ENCODE data around the gene PCDHGC5. TPM values are rescaled to one million over a fixed set of nuclear protein-coding genes. Genes with fewer than 3 reads are reported as not detected.

Gene PCDHGC5
- total RNA-seq: 0.27 TPM

DNA sequence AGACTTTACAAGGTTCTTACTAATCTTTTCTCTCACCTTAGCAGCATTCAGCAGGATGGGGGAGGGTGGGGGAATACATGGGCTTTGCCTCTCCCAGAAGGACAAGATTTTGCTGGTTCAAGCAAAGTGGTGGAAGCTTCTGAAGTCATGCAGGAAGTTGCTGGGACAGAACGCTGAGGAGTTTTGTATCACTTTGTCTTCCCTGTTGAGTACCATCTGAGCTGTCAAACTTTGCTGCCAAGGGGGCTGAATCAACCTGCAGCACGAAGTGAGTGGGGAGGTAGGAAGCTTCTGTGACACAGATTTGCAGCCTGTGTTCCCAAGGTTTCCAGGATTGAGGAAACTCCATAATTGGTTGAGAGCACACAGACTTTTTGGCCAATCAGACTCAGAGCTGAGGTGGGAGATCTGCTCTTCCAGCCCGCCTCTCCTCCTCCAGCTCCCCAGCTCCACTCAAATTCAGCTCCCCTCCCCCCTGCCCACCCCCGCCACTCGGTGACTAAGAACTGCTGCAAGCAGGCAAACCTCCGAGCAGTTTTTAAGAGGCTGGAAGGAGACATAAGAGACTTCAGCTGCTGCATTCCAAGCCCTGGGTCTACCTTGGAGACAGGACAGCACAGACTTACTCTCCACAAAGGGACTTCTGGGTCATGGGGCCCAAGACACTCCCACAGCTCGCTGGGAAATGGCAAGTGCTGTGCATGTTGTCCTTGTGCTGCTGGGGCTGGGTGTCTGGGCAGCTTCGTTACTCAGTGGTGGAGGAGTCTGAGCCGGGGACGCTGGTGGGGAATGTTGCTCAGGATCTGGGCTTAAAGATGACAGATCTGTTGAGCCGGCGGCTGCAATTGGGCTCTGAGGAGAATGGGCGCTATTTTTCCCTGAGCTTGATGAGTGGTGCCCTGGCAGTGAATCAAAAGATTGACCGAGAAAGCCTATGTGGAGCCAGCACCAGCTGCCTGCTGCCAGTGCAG is at the start of gene PCDHGC5:
TSS of gene PCDHGC5 (plus strand) at position 491 of the 971 bp plus-strand sequence. CDS start at position 651, 160 bp downstream.
- no peak for DNase-seq (ENCODE audit: low read depth in 2 of 3, low spot score in 2 of 3)

GRCh38 chr5:141439411-141440141 is 49.3 kb upstream of the PCDHGC5 start:
- DNase-seq (ENCODE audit: low read depth in 2 of 3, low spot score in 2 of 3): no peak

DNA sequence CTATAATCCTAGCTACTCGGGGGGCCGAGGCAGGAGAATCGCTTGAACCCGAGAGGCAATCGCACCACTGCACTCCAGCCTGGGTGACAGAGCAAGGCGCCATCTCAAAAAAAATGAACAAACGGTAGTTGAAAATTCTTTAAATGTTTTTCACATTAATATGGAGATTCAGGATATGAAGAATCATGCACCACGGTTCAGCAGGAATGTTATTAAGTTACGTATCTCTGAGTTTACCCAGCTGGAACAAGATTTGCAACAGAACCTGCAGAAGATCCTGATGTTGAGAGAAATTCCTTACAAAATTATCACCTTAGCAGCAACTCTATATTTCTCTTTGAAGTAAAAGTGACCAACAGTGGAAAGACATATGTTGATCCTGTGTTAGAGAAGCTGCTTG is 48.5 kb upstream of the PCDHGC5 start:
- DNase-seq (ENCODE audit: low read depth in 2 of 3, low spot score in 2 of 3): no peak

DNA sequence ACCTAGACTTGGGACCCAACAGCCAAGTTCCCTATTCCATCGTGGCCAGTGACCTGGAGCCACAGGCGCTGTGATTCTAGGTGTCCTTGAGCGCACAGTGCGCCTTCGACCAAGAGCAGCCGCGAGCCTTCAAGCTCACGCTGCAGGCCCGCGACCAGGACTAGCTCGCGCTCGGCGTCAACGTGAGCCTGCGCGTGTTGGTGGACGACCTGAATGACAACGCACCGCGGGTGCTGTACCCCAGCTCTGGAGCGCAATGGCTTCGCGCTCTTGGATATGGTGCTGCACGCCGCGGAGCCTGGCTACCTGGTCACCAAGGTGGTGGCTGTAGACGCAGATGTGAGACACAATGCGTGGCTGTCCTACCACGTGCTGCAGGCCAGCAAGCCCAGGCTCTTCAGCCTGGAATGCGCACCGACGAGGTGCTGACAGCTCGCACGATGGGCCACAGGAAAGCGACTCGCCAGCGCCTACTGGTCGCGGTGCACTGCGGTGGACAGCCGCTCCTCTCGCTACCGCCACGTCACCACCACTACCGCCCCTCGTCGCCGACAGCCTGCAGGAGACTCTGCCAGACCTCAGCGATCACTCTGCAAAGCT is 47.2 kb upstream of the PCDHGC5 start:
- no peak for DNase-seq (ENCODE audit: low read depth in 2 of 3, low spot score in 2 of 3)

GRCh38 chr5:141465351-141465750 is 23.5 kb upstream of the PCDHGC5 start:
- DNase-seq (ENCODE audit: low read depth in 2 of 3, low spot score in 2 of 3): no peak

DNA sequence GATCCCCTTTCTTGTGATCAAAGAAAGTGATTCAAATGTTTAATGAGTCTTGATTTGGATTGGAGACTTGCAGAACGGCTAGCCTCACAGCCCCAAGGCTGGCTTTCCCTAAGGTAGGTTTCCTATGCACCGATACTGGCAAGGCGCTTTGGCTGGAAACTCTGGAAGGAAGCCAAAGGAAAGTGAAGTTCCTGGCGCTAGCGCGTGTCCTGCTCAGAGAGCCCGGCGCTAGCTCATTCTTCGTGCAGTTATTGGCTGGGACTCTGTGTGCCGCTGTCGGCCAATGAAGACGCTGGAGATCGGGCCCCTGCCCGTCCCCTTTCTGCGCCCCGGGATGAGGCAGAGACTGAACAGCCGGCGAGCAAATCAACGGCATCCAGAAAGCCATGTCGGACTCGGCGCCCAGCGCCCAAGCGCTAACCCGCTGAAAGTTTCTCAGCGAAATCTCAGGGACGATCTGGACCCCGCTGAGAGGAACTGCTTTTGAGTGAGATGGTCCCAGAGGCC is 13.2 kb upstream of the PCDHGC5 start, which contains the start of gene PCDHGC3:
TSS of gene PCDHGC3 (plus strand) at position 342 of the 507 bp plus-strand sequence. CDS start at position 493, 151 bp downstream.
- peak in 2 of 3 donors; percentile 49 to 69 for DNase-seq (ENCODE audit: low read depth in 2 of 3, low spot score in 2 of 3)

DNA sequence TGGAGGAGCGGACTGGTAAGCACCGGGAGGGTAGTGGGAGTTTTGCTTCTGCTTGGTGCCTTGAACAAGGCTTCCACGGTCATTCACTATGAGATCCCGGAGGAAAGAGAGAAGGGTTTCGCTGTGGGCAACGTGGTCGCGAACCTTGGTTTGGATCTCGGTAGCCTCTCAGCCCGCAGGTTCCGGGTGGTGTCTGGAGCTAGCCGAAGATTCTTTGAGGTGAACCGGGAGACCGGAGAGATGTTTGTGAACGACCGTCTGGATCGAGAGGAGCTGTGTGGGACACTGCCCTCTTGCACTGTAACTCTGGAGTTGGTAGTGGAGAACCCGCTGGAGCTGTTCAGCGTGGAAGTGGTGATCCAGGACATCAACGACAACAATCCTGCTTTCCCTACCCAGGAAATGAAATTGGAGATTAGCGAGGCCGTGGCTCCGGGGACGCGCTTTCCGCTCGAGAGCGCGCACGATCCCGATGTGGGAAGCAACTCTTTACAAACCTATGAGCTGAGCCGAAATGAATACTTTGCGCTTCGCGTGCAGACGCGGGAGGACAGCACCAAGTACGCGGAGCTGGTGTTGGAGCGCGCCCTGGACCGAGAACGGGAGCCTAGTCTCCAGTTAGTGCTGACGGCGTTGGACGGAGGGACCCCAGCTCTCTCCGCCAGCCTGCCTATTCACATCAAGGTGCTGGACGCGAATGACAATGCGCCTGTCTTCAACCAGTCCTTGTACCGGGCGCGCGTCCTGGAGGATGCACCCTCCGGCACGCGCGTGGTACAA is 12.6 kb upstream of the PCDHGC5 start:
- peak in 1 of 3 donors; percentile 47 for DNase-seq (ENCODE audit: low read depth in 2 of 3, low spot score in 2 of 3)

DNA sequence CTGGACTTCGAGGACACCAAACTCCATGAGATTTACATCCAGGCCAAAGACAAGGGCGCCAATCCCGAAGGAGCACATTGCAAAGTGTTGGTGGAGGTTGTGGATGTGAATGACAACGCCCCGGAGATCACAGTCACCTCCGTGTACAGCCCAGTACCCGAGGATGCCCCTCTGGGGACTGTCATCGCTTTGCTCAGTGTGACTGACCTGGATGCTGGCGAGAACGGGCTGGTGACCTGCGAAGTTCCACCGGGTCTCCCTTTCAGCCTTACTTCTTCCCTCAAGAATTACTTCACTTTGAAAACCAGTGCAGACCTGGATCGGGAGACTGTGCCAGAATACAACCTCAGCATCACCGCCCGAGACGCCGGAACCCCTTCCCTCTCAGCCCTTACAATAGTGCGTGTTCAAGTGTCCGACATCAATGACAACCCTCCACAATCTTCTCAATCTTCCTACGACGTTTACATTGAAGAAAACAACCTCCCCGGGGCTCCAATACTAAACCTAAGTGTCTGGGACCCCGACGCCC is 11.8 kb upstream of the PCDHGC5 start:
- DNase-seq (ENCODE audit: low read depth in 2 of 3, low spot score in 2 of 3): no peak

DNA sequence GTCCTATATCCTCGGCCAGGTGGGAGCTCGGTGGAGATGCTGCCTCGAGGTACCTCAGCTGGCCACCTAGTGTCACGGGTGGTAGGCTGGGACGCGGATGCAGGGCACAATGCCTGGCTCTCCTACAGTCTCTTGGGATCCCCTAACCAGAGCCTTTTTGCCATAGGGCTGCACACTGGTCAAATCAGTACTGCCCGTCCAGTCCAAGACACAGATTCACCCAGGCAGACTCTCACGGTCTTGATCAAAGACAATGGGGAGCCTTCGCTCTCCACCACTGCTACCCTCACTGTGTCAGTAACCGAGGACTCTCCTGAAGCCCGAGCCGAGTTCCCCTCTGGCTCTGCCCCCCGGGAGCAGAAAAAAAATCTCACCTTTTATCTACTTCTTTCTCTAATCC is 11.1 kb upstream of the PCDHGC5 start:
- no peak for DNase-seq (ENCODE audit: low read depth in 2 of 3, low spot score in 2 of 3)

GRCh38 chr5:141478321-141478945 is 10.4 kb upstream of the PCDHGC5 start:
- DNase-seq (ENCODE audit: low read depth in 2 of 3, low spot score in 2 of 3): no peak

DNA sequence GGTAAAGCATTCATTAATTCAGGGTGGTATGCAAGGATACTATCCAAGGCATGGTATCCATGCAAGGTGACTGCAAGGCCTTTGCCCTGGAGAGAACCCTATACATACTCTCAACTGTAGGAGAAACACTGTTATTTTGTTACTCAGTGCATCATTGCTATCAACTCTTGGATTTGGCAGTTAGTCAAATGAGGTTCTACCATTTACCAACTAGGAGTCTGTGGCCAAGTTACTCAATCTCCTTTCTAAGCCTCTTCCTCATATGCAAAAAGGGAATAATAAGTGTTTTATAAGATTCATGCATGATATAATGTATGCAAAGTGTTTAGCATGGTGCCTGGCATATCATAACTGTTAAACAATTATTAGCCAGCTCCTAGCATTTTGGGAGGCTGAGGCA is 9.1 kb upstream of the PCDHGC5 start:
- no peak for DNase-seq (ENCODE audit: low read depth in 2 of 3, low spot score in 2 of 3)

DNA sequence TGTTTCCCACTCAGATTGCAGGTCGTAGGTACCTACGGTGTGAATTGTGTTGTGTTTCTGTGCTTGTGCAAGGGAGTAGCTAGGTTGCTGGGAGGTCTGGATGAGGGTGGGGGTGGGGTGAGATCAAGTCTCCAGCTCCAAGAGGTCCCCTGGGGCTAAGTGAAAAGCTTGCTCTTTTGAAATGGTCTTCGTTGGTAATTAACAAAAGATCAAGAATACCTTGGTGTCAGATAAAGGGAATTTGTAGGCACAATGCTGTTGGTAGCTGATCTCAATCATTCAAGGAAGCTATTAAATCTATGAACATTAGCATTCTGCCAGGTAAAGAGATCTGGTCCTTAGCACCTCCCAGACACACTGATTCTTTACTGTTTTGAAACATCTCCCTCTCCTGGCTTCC is 5.0 kb upstream of the PCDHGC5 start:
- no peak for DNase-seq (ENCODE audit: low read depth in 2 of 3, low spot score in 2 of 3)

GRCh38 chr5:141484310-141484640 is 4.6 kb upstream of the PCDHGC5 start:
- DNase-seq (ENCODE audit: low read depth in 2 of 3, low spot score in 2 of 3): no peak

GRCh38 chr5:141484641-141485311 is 4.1 kb upstream of the PCDHGC5 start, which contains the start of gene PCDHGC4:
TSS of gene PCDHGC4 (plus strand) at chr5:141485030. CDS start at chr5:141485174, 144 bp downstream.
- no peak for DNase-seq (ENCODE audit: low read depth in 2 of 3, low spot score in 2 of 3)

DNA sequence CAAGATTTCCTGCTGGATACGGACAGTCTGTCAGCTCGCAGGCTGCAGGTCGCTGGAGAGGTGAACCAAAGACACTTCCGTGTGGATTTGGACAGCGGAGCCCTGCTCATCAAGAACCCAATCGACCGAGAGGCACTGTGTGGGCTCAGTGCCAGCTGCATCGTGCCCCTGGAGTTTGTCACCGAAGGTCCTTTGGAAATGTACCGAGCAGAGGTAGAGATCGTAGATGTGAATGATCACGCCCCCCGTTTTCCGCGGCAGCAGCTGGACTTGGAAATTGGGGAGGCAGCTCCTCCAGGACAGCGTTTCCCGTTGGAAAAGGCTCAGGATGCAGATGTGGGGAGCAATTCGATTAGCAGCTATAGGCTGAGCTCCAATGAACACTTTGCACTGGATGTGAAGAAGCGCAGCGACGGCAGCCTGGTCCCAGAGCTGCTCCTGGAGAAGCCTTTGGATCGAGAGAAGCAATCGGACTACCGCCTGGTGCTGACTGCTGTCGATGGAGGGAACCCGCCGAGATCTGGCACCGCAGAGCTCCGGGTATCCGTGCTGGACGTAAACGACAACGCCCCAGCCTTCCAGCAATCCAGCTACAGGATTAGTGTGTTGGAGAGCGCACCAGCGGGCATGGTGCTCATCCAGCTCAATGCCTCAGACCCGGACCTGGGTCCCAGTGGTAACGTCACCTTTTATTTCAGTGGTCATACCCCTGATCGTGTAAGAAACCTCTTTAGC is 3.4 kb upstream of the PCDHGC5 start:
- DNase-seq (ENCODE audit: low read depth in 2 of 3, low spot score in 2 of 3): no peak

DNA sequence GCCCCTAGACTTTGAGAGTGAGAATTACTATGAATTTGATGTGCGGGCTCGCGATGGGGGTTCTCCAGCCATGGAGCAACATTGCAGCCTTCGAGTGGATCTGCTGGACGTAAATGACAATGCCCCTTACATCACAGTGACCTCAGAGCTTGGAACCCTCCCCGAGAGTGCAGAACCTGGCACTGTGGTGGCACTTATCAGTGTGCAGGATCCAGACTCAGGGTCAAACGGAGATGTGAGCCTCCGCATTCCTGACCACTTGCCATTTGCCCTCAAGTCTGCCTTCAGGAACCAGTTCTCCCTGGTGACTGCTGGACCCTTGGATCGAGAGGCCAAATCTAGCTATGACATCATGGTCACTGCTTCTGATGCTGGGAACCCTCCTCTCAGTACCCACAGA is 2.8 kb upstream of the PCDHGC5 start:
- DNase-seq (ENCODE audit: low read depth in 2 of 3, low spot score in 2 of 3): no peak

DNA sequence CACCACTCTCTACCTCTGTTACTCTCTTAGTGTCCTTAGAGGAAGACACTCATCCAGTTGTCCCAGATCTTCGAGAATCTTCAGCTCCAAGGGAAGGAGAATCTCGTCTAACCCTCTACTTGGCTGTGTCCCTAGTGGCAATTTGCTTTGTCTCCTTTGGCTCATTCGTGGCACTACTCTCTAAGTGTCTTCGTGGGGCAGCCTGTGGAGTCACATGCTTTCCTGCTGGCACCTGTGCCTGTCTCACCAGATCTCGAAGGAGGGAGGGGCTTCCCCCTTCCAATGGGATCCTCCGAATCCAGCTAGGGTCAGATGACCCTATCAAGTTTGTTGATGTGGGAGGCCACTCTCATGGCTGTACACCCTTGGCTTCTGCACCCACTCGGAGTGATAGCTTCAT is 1.8 kb upstream of the PCDHGC5 start:
- no peak for DNase-seq (ENCODE audit: low read depth in 2 of 3, low spot score in 2 of 3)

DNA sequence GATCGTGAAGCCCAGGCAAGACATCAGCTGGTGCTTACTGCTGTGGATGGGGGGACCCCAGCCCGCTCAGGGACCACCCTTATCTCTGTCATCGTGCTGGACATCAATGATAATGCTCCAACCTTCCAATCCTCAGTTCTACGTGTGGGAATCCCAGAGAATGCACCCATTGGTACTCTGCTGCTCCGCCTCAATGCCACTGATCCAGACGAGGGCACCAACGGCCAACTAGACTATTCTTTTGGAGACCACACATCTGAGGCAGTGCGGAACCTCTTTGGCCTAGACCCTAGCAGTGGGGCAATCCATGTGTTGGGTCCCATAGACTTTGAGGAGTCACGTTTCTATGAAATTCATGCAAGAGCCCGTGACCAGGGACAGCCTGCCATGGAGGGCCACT is 960 bp downstream of the PCDHGC5 start:
- DNase-seq (ENCODE audit: low read depth in 2 of 3, low spot score in 2 of 3): no peak
